HG03045 (cell line): ENCODE results near the gene C21orf91.

Experiments
- ATAC-seq: cut with Tn5 transposase; IDR thresholded peaks from one replicate; pipeline ENCODE4 v1.9.1; 2021; ENCODE audit warnings: mild to moderate bottlenecking, moderate library complexity; ENCODE audit not compliant: unreplicated experiment

Gene C21orf91

DNA sequence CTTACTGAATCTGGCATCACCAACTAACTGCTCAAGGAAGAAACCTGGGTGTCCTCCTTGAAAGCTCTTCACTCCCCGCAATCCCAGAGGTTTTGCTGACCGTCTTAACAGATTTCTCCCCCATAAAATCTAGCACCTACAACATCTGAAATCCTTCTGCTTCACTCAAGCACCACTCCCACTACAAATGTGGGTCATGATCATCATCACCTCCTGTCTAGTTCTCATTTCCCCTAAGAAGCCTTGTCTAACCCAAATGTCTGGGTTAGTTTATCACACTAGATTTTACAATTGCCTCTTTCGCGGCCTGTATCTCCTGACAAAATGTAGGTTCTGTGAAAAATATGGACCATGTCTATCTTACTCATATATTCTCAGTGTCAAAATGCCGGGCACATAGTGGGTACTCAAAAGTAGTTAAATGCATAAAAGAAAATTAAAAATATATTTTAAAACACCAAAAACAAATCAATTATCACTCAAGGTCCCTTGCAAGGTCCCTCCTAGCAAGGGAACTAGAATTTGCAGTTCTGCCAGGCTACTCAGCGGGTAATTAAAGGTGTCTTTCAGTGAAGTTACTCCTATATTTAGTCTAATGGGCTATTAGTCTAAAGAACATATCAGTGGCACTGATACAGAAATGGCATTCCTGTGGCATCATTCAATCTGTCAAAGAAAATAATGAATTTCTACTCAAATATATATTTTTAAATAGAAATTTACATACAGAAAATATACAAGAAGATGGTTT, 19.6 kb downstream of the C21orf91 start:
- ATAC-seq: no peak

DNA sequence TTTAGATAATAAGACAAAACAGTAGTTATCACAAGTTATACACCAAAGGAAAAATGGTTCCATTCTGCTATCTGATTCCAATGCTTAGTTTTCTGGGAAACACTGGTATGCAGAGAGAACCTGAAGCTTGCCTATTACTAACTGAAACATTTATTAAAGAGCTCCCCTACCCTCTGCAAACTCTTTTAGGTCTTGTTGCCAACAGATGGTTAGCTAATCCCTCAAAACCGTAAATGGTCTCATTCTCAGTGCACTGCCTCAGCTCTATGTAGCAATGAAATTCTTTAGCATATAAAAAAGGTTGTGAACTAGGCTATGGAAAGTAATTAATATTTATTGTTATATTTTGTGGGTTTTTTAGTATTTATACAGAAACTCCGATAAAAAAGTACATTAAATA, 20.4 kb downstream of the C21orf91 start:
- ATAC-seq: no peak

DNA sequence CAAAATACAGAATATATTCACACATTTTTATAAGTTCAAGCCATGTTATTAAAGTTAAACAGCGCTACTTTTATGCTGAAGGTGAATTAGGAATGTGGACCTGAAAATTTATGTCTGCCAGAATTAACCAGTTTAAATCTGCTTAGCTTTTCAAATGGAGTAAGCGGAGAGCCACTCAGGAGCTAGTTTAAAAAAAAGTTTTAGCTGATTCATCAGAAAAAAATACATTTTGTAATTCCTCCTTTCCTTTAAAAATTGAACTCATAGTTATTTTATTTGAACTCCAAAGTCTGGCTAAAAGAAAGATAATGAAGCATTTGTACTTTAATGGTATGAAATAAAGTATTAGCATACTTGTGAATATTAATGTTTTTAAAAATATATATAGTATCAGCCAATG, 21.2 kb downstream of the C21orf91 start:
- no peak for ATAC-seq

DNA sequence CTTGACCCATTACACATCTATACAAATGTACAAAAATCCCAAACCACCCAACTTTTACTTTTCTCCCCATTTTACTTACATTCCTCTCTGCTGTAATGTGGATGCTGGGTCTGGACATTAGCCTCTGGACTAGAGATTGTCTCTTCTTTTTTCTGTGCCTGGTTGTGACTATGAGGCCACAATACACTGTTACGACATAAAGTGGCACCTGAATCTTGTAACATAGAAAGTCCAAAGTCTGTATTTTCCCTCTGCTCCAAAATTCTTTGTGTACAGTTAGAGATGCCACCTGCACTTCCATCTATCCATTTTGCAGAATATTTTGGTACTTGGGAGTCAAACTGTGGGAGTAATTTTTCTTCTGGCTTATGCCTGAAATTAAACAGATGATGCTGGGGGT, 22.7 kb downstream of the C21orf91 start:
- no peak for ATAC-seq

DNA sequence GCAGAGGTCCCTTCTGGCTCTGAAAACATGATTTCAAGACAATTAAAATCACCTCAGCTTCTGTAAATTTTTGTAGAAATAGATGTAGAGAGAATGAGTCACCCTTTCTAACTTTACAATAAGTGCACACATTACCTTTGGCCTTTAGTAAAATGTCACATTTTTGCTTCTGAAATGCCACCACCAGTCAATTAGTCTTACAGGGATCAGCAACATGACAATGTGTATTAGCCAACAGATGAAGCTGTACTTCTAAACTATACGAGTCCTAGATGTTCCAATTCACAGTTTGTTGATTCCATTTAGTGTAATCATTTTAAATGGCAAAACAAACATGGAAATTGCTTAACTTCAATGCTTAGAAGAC, 23.1 kb downstream of the C21orf91 start:
- ATAC-seq: no peak

DNA sequence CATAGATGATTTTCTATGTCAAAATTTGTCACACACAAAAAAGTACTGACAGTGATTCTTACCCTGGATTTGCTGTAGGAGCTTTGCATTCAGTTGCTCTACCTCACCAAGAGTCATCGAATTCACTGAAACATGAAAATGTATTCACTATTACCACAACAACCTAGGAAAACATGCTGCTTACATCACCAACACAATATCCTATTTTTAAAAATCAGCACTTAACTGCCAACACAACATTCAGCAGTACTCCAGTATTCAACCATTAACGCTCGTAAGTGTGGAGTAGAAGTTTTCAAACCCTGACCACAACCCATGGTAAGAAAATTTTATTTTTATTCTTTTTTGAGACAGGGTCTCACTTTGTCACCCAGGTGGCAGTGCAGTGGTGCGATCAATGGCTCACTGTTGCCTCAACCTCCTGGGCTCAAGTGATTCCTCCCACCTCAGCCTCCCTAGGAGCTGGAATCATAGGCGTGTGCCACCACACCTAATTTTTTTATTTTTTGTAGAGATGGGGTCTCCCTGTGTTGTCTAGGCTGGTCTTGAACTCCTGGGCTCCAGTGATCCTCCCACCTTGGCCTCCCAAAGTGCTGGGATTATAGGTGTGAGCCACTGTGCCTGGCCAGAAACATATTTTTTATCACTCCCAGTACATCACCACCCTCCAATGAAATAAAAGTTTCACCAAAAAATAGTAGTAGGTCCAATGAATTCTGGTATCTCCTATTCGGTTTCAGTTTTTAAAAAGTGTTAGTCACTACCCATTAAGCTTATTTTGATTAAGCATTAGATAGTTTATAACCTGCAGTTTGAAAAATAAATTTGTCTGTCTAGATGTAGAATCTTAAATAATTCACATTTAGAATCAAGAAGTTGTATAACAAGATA, 23.8 kb downstream of the C21orf91 start:
- no peak for ATAC-seq

DNA sequence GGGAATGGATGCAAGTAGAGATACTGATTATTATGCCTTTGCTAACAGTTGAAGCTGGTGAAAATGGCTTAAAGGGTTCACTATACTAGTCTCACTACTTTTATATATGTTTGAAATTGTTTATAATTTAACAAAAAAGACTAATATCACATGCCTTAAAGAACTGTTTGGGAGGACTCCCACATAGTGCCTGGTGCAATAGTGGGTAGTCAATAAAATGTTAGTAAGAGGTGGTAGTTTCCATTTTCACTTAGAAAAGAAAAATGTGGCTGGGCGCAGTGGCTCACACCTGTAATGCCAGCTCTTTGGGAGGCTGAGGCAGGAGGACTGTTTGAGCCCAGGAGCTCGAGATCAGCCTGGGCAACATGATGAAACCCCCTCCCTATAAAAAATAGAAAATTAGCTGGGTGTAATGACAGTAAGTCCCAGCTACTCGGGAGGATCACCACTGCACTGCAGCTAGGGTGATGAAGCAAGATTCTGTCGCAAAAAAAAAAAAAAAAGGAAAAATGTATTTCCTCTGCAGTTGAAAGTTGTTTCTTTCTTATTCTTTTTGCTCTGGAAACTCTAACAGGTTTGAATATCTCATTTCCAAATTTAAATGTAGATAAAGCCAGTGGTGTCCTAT, 24.5 kb downstream of the C21orf91 start:
- no peak for ATAC-seq

DNA sequence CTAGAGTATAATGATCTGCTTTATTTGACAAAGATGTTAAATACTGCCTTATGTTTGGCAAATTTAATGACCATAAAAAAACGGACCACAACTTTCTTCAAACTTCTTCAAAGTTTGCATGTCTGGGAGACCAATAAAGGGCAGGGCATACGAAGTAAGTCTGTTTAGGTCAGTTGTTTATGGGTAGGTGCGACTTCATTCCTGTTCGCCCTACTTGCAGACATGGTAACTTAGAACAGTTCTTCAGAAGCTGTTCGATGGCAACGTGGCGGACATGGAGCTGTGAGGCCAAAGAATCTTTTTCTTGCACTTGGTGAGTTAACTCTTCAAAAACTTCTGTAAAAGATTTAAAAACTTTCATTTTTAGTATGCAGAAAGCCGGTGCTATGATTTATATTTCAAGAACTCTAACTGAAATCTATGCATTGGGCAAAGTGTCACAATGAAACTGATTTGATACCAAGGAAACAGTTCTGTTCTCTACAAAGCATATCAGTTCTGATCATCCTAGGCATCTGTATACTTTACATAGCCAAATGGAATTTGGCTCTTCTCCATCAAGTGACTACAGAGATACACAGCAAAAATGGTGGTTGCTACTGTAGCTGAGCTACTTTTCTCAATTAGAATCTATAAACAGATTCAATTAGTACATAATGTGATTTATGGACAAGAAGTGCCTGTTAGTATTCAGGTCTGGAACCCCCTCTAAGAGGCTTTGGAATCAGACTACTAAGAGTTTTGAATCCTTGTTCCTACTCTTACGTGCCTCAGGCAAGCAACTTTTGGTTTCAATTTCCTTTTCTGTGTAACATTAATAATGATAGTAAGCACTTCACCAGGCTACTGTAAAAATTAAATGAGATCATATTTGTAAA, 25.7 kb downstream of the C21orf91 start:
- ATAC-seq: peak; percentile 65

DNA sequence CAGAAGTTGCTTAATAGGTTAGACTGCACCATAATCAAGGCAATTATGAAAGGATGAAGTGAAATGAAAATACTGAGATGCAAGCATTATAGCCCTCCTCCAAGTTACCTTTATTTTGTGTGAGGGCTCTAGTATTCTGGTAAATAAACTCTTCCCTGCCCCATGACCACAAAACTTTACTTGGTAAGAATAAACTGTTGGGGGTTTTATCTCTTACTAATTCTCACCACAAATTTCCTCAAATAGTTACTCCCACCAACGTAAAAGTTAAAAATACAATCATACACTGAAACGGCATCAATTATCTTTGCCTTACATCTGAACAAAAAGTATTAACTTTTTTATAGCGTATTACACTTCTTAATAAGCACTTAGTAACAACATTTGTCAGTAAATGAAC, 29.5 kb downstream of the C21orf91 start:
- ATAC-seq: no peak

DNA sequence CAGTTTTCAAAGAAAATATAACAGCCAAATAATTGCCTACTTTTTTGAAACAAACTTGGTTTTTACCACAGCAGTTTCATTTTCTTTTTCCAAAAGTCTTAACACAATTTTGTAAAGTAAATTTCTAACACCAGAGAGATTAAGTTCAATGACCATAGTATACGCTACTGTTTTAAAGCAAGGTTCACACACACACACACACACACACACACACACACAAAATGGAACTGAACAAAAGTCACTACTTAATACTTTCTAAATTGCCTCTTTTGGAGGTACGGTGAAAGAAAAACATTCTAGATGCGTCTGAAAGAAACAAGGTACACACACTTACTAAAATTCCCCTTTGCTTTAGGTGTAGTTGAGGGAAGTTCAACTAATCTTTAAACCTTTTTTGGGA, 30.1 kb downstream of the C21orf91 start:
- no peak for ATAC-seq

DNA sequence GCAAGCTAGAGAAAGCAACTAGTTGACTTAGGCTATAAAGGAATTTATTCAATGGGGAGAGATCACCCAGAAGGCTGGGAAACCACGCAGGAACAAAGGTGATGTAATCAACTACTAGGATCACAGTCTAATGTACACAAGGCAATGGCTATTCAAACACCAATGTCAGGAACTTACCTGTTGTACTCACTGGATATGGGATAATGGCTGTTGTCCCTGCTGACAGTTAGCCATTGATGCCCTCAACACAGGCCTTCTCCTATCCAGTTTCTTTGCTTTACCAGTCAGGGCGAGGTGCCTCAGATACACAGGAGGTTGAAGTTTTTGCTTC, 32.3 kb downstream of the C21orf91 start:
- no peak for ATAC-seq

DNA sequence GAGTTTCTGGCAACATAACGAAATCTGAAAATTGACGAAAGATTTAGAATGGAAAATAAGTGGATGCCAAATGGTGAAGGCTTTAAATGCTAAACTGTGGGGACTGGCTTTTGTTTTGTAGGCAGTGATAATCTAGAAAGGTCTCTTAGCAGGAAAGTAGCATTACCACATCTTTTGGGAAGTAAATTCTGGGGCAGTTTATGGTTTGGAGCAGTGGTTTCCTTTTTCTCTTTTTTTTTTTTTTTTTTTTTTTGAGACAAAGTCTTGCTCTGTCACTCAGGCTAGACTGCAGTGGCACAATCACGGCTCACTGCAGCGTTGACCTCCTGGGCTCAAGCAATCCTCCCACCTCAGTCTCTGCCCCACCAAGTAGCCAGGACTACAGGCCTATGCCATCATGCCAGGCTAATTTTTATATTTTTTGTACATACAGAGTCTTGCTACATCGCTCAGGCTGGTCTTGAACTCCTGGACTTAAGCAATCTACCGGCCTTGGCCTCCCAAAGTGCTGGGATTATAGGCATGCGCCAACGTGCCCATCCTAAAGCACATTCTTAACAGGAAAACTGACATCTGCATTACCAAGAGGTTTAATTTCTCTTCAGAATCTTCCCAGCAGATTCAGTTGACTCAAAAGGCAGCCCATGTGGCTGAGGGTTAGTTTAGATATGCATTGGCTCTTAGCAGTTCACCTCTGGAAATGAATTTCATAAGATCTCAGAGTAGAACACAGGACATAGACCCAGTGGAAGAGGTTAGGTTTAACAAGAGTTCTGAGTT, 32.9 kb downstream of the C21orf91 start:
- ATAC-seq: no peak

DNA sequence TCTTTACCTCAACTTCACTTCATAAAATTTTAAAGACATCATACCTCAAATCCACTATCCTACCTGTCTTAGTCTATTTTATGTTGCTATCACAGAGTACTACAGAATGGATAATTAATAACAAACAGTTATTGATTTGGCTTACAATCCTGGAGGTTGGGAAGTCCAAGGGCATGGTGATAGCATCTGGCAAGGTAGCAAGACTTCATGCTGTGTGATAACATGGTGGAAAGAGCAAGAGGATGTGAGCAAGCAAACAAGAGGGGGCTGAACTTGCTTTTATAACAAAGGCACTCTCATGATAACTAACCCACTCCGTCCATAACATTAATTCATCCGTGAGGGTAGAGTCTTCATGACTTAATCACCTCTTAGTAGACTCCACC, 33.8 kb downstream of the C21orf91 start:
- ATAC-seq: no peak

DNA sequence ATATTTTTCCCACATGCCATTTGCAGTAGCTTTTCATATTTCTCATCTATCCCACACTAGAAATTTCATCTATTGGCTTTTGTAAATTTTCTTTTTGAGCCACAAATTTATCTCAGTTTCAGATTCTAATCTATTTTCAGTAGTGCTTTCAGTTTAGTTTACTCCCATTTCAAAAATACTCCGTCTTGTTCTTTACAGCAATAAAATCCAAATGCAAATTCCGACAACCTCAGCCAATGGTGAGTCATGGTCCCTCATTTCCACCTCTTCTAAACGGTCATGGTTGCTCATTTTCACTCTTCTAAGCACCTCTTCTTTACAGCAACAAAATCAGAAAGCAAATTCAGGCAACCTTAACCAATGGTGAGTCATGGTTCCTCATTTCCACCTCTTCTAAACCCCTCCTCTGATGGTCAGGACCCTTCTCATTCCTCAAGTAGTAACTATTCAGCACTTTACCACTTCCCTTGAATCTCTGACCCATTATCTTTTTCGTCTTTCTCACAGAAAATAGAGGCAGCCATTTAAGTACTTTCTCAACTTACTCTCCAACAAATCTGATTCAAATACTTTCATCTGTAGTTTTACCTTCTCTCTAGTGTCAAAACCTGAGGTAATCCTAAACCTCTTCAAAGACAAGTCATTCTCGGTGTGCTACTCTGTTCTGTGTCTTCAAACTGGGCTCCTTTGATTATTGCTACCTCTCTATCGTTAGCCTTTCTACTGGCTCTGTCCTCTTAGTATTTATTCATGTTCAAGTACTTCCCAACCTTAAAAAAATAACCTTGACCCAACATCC, 34.4 kb downstream of the C21orf91 start:
- peak; percentile 57 for ATAC-seq

DNA sequence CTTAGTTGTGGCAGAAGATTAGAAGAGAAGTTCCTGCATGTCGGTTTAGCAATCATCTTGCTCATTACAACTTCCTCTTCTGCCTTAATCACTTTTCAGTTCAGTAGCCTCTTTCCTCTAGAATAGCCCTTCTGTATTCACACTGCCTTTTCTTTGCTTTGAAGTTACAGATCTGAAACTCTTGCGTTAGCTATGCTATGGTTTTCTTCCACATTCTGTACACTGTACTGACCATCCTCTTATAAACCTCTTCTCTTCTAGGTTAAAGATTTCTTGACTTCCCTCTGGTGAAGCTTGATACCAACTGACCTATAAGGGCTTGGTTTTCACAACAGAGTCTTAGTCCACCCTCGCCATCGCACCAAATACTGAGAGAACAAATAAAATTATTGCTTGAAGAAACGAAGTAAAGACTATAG, 35.0 kb downstream of the C21orf91 start:
- peak; percentile 35 for ATAC-seq

DNA sequence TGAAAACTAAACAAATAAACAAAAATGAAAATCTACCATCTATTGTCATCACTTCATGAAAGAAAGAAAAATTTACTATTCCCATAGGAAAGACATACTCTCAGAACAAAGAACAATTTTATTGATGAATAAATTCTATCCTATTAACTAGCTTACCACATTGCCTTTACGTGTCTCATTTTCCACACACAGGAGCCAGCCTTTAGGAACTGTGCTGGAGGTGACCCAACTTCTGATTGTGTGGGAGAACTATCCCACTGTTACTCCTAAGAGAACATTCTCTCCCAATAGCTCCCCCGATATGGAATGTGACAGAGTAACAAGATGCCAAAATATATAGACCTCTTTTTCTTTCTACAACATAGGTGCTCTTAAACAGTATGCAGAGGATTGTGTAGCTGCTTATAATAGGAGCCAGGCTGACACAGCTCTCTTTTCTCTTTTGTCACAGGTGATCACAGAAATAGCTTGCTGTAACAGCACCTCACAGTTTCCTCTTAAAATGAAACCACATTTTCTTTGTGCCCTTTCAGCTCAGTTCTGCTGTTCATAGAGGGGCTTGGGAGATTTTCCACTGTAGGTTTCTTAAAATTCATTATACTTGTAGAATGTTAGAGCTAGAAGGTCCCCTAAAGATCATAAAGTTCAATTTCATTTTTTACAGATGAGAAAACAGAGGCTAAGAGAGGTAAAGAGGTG, 35.5 kb downstream of the C21orf91 start:
- peak; percentile 29 for ATAC-seq

DNA sequence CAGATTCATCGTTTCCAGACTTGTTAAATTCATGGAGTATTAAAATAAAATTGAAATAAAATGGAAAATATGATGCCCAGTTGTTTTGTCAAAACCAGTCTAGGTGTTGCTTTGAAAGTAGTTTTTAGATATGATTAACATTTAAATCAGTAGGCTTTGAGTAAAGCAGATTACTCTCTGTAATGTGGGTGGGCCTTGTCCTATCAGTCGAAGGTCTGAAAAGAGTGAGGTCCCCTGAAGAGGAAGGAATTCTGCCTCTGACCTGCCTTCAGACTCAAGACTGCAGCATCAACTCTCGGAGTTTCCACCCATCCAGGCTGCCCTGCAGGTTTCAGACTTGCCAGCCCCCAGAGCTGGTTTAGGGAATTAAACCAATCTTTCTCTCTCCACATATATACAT, 36.2 kb downstream of the C21orf91 start:
- no peak for ATAC-seq

DNA sequence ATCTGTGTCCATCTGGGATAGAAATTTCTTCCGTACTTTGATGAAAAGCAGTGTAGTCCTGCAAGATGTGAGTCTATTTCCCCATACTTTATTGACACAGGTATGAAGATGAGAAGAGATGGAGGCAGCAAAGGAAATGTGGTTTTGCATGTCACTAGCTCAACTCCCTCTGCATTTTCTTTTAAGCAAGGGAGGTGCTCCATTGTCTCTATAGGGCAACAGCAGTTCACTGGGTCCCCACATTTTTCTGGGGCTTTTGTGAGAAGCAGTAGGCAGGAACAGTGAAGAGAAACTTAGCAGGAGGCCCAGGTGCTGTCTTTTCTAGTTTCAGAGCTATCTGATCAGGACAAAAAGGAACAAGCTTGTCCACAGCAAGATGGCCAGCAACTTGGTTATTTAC, 37.1 kb downstream of the C21orf91 start:
- ATAC-seq: no peak

DNA sequence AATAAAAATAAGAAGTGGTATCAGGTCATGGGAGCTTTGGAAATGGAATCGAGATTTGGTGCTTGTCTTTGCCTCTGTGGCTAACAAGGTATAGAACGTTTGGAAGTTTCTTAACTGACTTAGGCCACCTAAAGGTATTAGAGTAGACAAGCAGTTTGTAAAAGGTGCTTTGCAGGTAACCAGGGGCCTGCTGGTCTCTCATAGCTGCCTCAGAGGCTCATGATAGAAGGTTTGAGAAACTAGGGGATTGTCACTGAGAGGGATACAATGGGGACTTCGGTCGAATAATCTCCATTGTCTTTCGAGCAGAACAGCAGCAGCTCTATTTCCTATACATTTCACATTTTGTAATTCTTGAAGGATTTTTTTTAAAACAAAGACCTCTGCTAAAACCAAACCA, 37.6 kb downstream of the C21orf91 start:
- ATAC-seq: no peak
